ENCODE measurements around the gene PCSK4.
"Not testable (repeated sequence)": the region's sequence is repeated elsewhere in the genome, so short reads cannot be mapped to it uniquely, and the experiment has no call there.

Gene PCSK4

GRCh38 chr19:1486720-1487575 is 3.2 kb downstream of the PCSK4 start:
- no peak for DNase-seq

GRCh38 chr19:1483979-1484428 is 6.1 kb downstream of the PCSK4 start:
- DNase-seq: no peak

- no peak for DNase-seq
Measured at GRCh38 chr19:1483131-1483978, 6.8 kb downstream of the PCSK4 start.

GRCh38 chr19:1482361-1483130 is 7.6 kb downstream of the PCSK4 start:
- DNase-seq: no peak

- DNase-seq: no peak
Measured at GRCh38 chr19:1481893-1482360, 8.2 kb downstream of the PCSK4 start.

- DNase-seq: no peak
Measured at GRCh38 chr19:1481224-1481892, 8.8 kb downstream of the PCSK4 start.

- DNase-seq: peak; percentile 90
Measured at GRCh38 chr19:1478934-1479707, 11.0 kb downstream of the PCSK4 start, which contains the start of gene C19orf25. Gene C19orf25, minus strand, starts transcription at chr19:1479215. Its CDS starts 312 bp downstream, at chr19:1478903.

GRCh38 chr19:1477056-1477455 is 13.1 kb downstream of the PCSK4 start:
- DNase-seq: not testable (repeated sequence)

- DNase-seq: no peak
Measured at GRCh38 chr19:1475751-1476437, 14.3 kb downstream of the PCSK4 start.

GRCh38 chr19:1474765-1475351 is 15.3 kb downstream of the PCSK4 start:
- DNase-seq: no peak

GRCh38 chr19:1474011-1474764 is 16.0 kb downstream of the PCSK4 start:
- DNase-seq: no peak

GRCh38 chr19:1473085-1473851 is 16.9 kb downstream of the PCSK4 start:
- DNase-seq: no peak

- DNase-seq: no peak
Measured at GRCh38 chr19:1472231-1473084, 17.7 kb downstream of the PCSK4 start.

GRCh38 chr19:1471515-1472160 is 18.5 kb downstream of the PCSK4 start:
- no peak for DNase-seq

- DNase-seq: peak; percentile 65
Measured at GRCh38 chr19:1471010-1471514, 19.1 kb downstream of the PCSK4 start.

GRCh38 chr19:1470305-1471009 is 19.7 kb downstream of the PCSK4 start:
- DNase-seq: peak; percentile 82

- no peak for DNase-seq
Measured at GRCh38 chr19:1470055-1470304, 20.2 kb downstream of the PCSK4 start.

Data from NCI-H1105 (cell line).